OCI-LY7 (cell line): ENCODE data around the gene CCDC169. TPM values are rescaled to one million over a fixed set of nuclear protein-coding genes. Genes with fewer than 3 reads are reported as not detected.

Source experiments
- BruUV-seq: library from RNA; stranded (reverse); fragments of 400-500 nt; replicated peaks from 2 replicates; lab custom pipeline; 2021; lab: Mats Ljungman, UMichigan
- CTCF ChIA-PET: fragments of 300-600 bp; sonication (Branson Sonifier 250); formaldehyde crosslinking; loops from one replicate; lab custom pipeline; 2022; ENCODE audit warnings: antibody characterized with exemption; ENCODE audit not compliant: unreplicated experiment; lab: Charles Lee
- POLR2A ChIA-PET: fragments of 300-600 bp; sonication (Branson Sonifier 250); formaldehyde crosslinking; loops from one replicate; lab custom pipeline; 2022; ENCODE audit warnings: antibody characterized with exemption; lab: Charles Lee
- DNase-seq: peaks from one replicate; pipeline ENCODE4 v3.0.0-alpha.2; 2015; ENCODE audit warnings: low spot score
- H2AFZ ChIP-seq: fragments of 200-600 bp; sonication (generic), shearing (Covaris generic); 2 replicates; pipeline ENCODE4 v1.6.1; 2014; ENCODE audit warnings: mild to moderate bottlenecking, antibody characterized with exemption, low read length, moderate library complexity
- H3K27ac ChIP-seq: fragments of 200-600 bp; sonication (generic); 2 replicates; pipeline ENCODE4 v1.5.1; 2014; ENCODE audit warnings: mixed run types, low read depth, mild to moderate bottlenecking, moderate library complexity, low read length, inconsistent platforms; ENCODE audit not compliant: poor library complexity, severe bottlenecking
- H3K36me3 ChIP-seq: fragments of 200-600 bp; sonication (generic); 2 replicates; pipeline ENCODE4 v1.6.1; 2014; ENCODE audit warnings: mild to moderate bottlenecking, antibody characterized with exemption, low read length, moderate library complexity, mixed read lengths; ENCODE audit not compliant: insufficient read depth
- H3K4me1 ChIP-seq: fragments of 200-600 bp; sonication (generic); 2 replicates; pipeline ENCODE4 v1.5.1; 2014; ENCODE audit warnings: mild to moderate bottlenecking, low read length; ENCODE audit not compliant: insufficient read depth, poor library complexity, severe bottlenecking
- H3K4me2 ChIP-seq: fragments of 200-600 bp; sonication (generic); 2 replicates; pipeline ENCODE4 v1.6.1; 2014; ENCODE audit warnings: mild to moderate bottlenecking, low read length
- H3K4me3 ChIP-seq: fragments of 200-600 bp; sonication (generic); 2 replicates; pipeline ENCODE4 v1.5.1; 2014; ENCODE audit warnings: mild to moderate bottlenecking, low read depth, low read length; ENCODE audit not compliant: poor library complexity, severe bottlenecking
- H3K79me2 ChIP-seq: fragments of 200-600 bp; sonication (generic); 2 replicates; pipeline ENCODE4 v1.6.1; 2016; ENCODE audit warnings: low read depth, mild to moderate bottlenecking, low read length, moderate library complexity, mixed read lengths; ENCODE audit not compliant: insufficient read depth
- H3K9me2 ChIP-seq: fragments of 200-600 bp; sonication (generic); 2 replicates; pipeline ENCODE4 v1.6.1; 2016; ENCODE audit warnings: mild to moderate bottlenecking, low read length, mixed read lengths; ENCODE audit not compliant: insufficient read depth
- H3K9me3 ChIP-seq: fragments of 200-600 bp; sonication (generic); 2 replicates; pipeline ENCODE4 v1.6.1; 2014; ENCODE audit warnings: mild to moderate bottlenecking, mixed run types, low read length, mixed read lengths
- H4K20me1 ChIP-seq: fragments of 200-600 bp; sonication (generic); 2 replicates; pipeline ENCODE4 v1.6.1; 2014; ENCODE audit warnings: mild to moderate bottlenecking, antibody characterized with exemption, low read length, moderate library complexity, mixed read lengths; ENCODE audit not compliant: insufficient read depth
- CTCF ChIP-seq: fragments of 200-600 bp; sonication (generic); conservative IDR thresholded peaks from 2 replicates; pipeline ENCODE4 v1.5.1; 2014; ENCODE audit warnings: mild to moderate bottlenecking, antibody characterized with exemption, low read length, moderate library complexity, mixed read lengths
- EZH2phosphoT487 ChIP-seq: fragments of 200-600 bp; sonication (generic); IDR thresholded peaks from 2 replicates; pipeline ENCODE4 v1.6.1; 2018; ENCODE audit warnings: low read depth, borderline replicate concordance, mild to moderate bottlenecking, mixed run types, antibody characterized with exemption, low read length, moderate library complexity, mixed read lengths
- intact Hi-C: fragments of 100-400 bp; cut with micrococcal nuclease; formaldehyde crosslinking; loops from one replicate; pipeline ENCODE4 v1.10.0; 2022; ENCODE audit not compliant: unreplicated experiment
- small RNA-seq: library from RNA; depleted of rRNA; stranded (forward); fragments of <200 nt; gene quantifications from one replicate; pipeline ENCODE3, GENCODE V24; 2014
- total RNA-seq, 2 experiments: library from RNA; depleted of rRNA in 1 of 2; stranded (reverse); fragments of >200 nt in 1 of 2; shearing (Covaris generic) in 1 of 2; gene quantifications; 2 replicates each; pipeline ENCODE4 v1.2.3, GENCODE V29; 2014 to 2022

CCDC169 gene
- total RNA-seq, 2 experiments from 2014 or later: not detected

- H2AFZ ChIP-seq: no peak overlapping the region
- BruUV-seq: no TSS peak
- no peak for DNase-seq
- TF ChIP-seq CTCF: no peak
- ChIA-PET POLR2A (no interaction called here), CTCF (no interaction called here)
- no peak overlapping the region for H3K27ac ChIP-seq
- no peaks in the 10 kb centered on the region for H3K79me2 ChIP-seq
- no peak overlapping the region for H3K4me2 ChIP-seq
- H3K4me3 ChIP-seq: no peak overlapping the region
- intact Hi-C loops: no loop called here
- no peaks in the 10 kb centered on the region for H4K20me1 ChIP-seq
- no peaks in the 10 kb centered on the region for H3K4me1 ChIP-seq
- no peaks in the 10 kb centered on the region for H3K9me2 ChIP-seq
- no peaks in the 10 kb centered on the region for H3K36me3 ChIP-seq
- H3K9me3 ChIP-seq: no peaks in the 10 kb centered on the region
These were observed 109.2 kb downstream of the CCDC169 start for GRCh38 chr13:36188441-36188840.

- no peak for DNase-seq
- Histone ChIP-seq H3K4me1 (no peaks in the 10 kb centered on the region), H4K20me1 (no peaks in the 10 kb centered on the region), H3K4me3 (no peak overlapping the region), H3K9me3 (no peaks in the 10 kb centered on the region), H3K27ac (no peak overlapping the region), H3K9me2 (no peaks in the 10 kb centered on the region), H3K4me2 (no peak overlapping the region), H2AFZ (no peak overlapping the region), H3K79me2 (no peaks in the 10 kb centered on the region), H3K36me3 (no peaks in the 10 kb centered on the region)
- TF ChIP-seq EZH2phosphoT487 (no peak), CTCF (no peak)
- intact Hi-C loops: no loop called here
- BruUV-seq: no TSS peak
- CTCF ChIA-PET: no interaction called here
- POLR2A ChIA-PET: interaction anchor here (0.6 to 0.7 kb wide), 3 partner anchors 14 to 1221 kb away, joined by 3 to 5 read pairs (median 3); no protein-coding TSS in a partner anchor
These were observed 113.7 kb downstream of the CCDC169 start for GRCh38 chr13:36183901-36184300.

Small RNAs within 50 kb of the gene (small RNA-seq; reads per million reads assigned to genes)
- not detected for gene RNU6-71P

Other genes with a start within 250 kb of the CCDC169 start
- not detected in 2 replicates for gene DCLK1, start 166.4 kb downstream of the CCDC169 start, total RNA-seq (2014; rRNA removed; shearing (Covaris generic))
- not detected in 2 replicates for gene DCLK1, start 166.4 kb downstream of the CCDC169 start, total RNA-seq (2022)
- gene SOHLH2, start 83.3 kb downstream of the CCDC169 start, total RNA-seq (2014; rRNA removed; shearing (Covaris generic)): not detected in 2 replicates
- gene SOHLH2, start 83.3 kb downstream of the CCDC169 start, total RNA-seq (2022): not detected in 2 replicates
- gene SPART, start 48.6 kb upstream of the CCDC169 start, total RNA-seq (2014; rRNA removed; shearing (Covaris generic)): not detected in 2 replicates
- not detected in 2 replicates for gene SPART, start 48.6 kb upstream of the CCDC169 start, total RNA-seq (2022)
- not detected in 2 replicates for gene CCNA1, start 134.7 kb upstream of the CCDC169 start, total RNA-seq (2014; rRNA removed; shearing (Covaris generic))
- not detected in 2 replicates for gene CCNA1, start 134.7 kb upstream of the CCDC169 start, total RNA-seq (2022)